ENCODE data around the gene ATP2B1. TPM values are rescaled to one million over a fixed set of nuclear protein-coding genes. Genes with fewer than 3 reads are reported as not detected.
A peak's percentile ranks its signal among the peaks of the same experiment; 100 is the strongest.

Gene ATP2B1
- total RNA-seq, 1 donor from 2014 or later, result 10.7 TPM

DNA sequence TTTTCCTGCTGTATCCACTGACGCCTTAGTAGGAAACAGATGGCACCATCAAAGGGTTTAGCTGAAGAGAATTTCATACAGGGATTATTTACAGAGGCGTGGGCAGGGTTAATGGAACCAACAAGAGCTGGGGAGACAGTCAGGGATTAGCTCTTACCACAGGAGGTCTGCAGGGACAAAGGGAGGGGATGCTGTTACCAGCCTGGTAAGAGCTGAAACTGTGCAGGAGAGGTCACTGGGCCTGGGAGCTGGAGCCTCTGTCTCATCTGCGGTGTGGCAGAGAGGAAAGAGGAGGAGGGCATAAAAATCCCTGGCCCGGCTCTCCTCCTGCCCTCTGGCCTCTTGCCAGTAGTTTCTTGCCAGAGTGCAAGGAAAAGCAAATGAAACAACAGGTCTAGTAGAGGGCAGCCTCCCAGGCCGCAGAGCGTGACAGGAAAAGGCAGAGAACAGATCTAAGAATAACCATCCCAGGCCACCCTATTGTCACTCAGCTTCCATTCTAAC is 163.9 kb downstream of the ATP2B1 start:
- Histone ChIP-seq H3K36me3 (no peaks in the 10 kb centered on the region), H3K4me3 (no peak overlapping the region), H3K27me3 (ENCODE audit: low read depth) (no peaks in the 10 kb centered on the region), H3K27ac (replicated peaks) (peak overlapping the region; percentile 66), H3K4me1 (peaks cover 32% of the 10 kb centered on the region), H3K9me3 (replicated peaks) (no peaks in the 10 kb centered on the region)
- intact Hi-C loops (cut with micrococcal nuclease), result loop anchor here (10.0 kb wide), 1 partner anchor 560 kb away; no protein-coding TSS in a partner anchor
- peak; percentile 56 for DNase-seq
- TF ChIP-seq, protein P1, sequence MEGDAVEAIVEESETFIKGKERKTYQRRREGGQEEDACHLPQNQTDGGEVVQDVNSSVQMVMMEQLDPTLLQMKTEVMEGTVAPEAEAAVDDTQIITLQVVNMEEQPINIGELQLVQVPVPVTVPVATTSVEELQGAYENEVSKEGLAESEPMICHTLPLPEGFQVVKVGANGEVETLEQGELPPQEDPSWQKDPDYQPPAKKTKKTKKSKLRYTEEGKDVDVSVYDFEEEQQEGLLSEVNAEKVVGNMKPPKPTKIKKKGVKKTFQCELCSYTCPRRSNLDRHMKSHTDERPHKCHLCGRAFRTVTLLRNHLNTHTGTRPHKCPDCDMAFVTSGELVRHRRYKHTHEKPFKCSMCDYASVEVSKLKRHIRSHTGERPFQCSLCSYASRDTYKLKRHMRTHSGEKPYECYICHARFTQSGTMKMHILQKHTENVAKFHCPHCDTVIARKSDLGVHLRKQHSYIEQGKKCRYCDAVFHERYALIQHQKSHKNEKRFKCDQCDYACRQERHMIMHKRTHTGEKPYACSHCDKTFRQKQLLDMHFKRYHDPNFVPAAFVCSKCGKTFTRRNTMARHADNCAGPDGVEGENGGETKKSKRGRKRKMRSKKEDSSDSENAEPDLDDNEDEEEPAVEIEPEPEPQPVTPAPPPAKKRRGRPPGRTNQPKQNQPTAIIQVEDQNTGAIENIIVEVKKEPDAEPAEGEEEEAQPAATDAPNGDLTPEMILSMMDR (IDR thresholded peaks at IDR 0.05; ENCODE audit: borderline replicate concordance), result no peak

DNA sequence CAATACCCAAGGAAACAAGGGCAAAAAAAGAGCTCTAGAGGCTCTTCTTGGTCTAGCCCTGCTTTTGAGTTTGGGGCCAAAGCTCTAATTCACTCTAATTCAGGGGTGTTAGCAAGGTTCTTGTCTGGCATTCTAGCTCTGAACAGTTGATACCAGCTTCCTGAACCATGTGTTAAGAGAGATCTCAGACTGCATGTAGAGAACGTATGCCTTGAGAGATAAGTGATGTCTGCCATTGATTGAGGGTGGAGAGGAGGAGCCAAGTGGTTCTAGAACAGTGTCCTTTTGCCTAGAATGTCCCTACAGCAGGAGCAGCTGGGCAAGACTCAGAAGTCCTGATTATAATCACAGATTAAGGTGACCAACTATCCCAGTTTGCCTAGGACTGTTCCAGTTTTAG is 164.6 kb downstream of the ATP2B1 start:
- Histone ChIP-seq H3K27ac (replicated peaks) (peak overlapping the region; percentile 66), H3K4me1 (peaks cover 32% of the 10 kb centered on the region), H3K4me3 (no peak overlapping the region), H3K9me3 (replicated peaks) (no peaks in the 10 kb centered on the region), H3K27me3 (ENCODE audit: low read depth) (no peaks in the 10 kb centered on the region), H3K36me3 (no peaks in the 10 kb centered on the region)
- DNase-seq, result no peak
- intact Hi-C loops (cut with micrococcal nuclease), result loop anchor here (10.0 kb wide), 1 partner anchor 561 kb away; no protein-coding TSS in a partner anchor
- TF ChIP-seq, protein P1 (IDR thresholded peaks at IDR 0.05; ENCODE audit: borderline replicate concordance), result no peak

DNA sequence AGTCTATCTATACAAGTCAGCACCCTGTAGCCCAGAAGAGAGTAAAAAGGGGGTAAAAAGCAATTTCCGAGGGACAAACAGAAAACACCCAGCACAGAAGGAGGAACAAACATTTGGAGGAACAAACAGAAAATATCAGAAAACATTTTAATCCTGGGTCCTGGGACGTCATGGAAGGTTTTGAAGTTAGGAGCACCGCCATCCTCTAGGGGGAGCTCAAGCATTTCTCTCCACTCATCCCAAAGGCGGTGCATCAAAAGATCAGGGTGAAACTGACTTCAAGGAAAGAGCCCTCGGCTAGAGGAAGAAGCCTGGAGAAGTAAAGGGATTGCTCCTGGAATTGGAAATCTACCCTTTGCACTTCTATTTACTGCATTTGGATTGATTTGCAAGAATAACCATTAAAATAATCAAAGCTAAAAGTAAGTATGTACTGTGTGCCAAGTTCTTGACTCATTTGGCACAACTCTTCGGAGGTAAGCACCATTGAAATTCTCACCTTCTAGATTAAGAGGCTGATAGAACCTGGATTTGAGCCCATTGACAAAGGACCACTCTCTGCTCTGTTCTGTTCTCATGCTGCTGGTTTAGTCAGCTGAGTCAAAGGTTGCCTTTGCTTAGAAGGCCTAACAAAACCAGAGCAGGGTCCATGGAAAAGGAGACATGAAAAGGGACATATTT is 165.6 kb downstream of the ATP2B1 start:
- DNase-seq, result peak; percentile 29
- intact Hi-C loops (cut with micrococcal nuclease), result loop anchor here (10.0 kb wide), 1 partner anchor 562 kb away; no protein-coding TSS in a partner anchor
- H3K4me1 ChIP-seq, result peaks cover 32% of the 10 kb centered on the region
- H3K27me3 ChIP-seq (ENCODE audit: low read depth), result no peaks in the 10 kb centered on the region
- H3K9me3 ChIP-seq (replicated peaks), result no peaks in the 10 kb centered on the region
- H3K4me3 ChIP-seq, result no peak overlapping the region
- H3K27ac ChIP-seq (replicated peaks), result no peak overlapping the region
- H3K36me3 ChIP-seq, result no peaks in the 10 kb centered on the region
- TF ChIP-seq, protein P1 (IDR thresholded peaks at IDR 0.05; ENCODE audit: borderline replicate concordance), result peak; percentile 90

DNA sequence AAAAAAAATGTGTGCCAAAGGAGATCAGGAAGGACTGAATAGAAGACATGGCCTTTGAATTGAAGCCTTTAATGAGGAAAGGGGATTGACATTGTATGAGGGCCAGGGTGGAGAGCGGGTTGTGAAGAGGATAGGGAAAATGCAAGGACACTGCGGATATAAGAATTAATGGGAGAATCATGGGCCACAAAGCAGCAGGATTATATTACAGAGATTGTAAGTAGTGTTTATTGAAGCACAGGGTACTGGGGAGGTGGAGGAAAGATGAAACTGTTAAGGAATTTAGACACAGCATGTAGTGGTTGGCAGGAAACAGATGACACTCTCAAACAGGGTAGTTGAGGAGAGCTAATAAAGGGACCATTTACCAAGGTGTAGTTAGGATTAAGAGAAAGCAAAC is 166.4 kb downstream of the ATP2B1 start:
- peaks cover 32% of the 10 kb centered on the region for H3K4me1 ChIP-seq
- H3K4me3 ChIP-seq, result no peak overlapping the region
- H3K27me3 ChIP-seq (ENCODE audit: low read depth), result no peaks in the 10 kb centered on the region
- intact Hi-C loops (cut with micrococcal nuclease), result loop anchor here (10.0 kb wide), 1 partner anchor 563 kb away; no protein-coding TSS in a partner anchor
- no peaks in the 10 kb centered on the region for H3K9me3 ChIP-seq (replicated peaks)
- no peaks in the 10 kb centered on the region for H3K36me3 ChIP-seq
- TF ChIP-seq, protein P1 (IDR thresholded peaks at IDR 0.05; ENCODE audit: borderline replicate concordance), result no peak
- DNase-seq, result no peak
- no peak overlapping the region for H3K27ac ChIP-seq (replicated peaks)

DNA sequence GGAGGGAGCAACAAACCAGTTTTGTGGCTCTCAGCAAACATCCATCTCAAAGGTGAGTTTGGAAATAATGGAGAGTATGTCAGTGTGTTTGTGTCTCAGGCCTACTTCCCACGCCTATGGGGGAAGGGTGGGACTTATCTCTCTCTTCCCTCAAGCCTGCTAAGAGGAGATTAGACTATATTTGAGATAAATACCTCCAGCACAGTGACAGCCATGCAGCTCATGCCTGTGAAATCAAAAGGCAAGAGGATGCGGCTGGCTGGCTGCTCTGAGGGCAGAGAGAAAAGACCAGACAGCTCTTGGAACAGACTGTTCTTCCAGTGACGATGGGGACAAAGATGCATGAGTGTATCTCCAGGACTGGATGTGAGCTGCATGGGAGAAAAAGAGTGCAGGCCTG is 168.1 kb downstream of the ATP2B1 start:
- Histone ChIP-seq H3K4me3 (no peak overlapping the region), H3K27me3 (ENCODE audit: low read depth) (no peaks in the 10 kb centered on the region), H3K27ac (replicated peaks) (no peak overlapping the region), H3K36me3 (no peaks in the 10 kb centered on the region), H3K9me3 (replicated peaks) (no peaks in the 10 kb centered on the region), H3K4me1 (peaks cover 28% of the 10 kb centered on the region)
- TF ChIP-seq, protein P1 (IDR thresholded peaks at IDR 0.05; ENCODE audit: borderline replicate concordance), result no peak
- DNase-seq, result no peak
- intact Hi-C loops (cut with micrococcal nuclease), result loop anchor here (10.0 kb wide), 1 partner anchor 564 kb away; no protein-coding TSS in a partner anchor

All from left ventricle myocardium inferior (tissue), 1 donor.